Measurements from ENCODE around the gene GGCT. TPM values are rescaled to one million over a fixed set of nuclear protein-coding genes. Genes with fewer than 3 reads are reported as not detected.

Gene GGCT
- total RNA-seq, 4 donors from 2014 or later: 7.4 to 20.0 (median 12.8) TPM

DNA sequence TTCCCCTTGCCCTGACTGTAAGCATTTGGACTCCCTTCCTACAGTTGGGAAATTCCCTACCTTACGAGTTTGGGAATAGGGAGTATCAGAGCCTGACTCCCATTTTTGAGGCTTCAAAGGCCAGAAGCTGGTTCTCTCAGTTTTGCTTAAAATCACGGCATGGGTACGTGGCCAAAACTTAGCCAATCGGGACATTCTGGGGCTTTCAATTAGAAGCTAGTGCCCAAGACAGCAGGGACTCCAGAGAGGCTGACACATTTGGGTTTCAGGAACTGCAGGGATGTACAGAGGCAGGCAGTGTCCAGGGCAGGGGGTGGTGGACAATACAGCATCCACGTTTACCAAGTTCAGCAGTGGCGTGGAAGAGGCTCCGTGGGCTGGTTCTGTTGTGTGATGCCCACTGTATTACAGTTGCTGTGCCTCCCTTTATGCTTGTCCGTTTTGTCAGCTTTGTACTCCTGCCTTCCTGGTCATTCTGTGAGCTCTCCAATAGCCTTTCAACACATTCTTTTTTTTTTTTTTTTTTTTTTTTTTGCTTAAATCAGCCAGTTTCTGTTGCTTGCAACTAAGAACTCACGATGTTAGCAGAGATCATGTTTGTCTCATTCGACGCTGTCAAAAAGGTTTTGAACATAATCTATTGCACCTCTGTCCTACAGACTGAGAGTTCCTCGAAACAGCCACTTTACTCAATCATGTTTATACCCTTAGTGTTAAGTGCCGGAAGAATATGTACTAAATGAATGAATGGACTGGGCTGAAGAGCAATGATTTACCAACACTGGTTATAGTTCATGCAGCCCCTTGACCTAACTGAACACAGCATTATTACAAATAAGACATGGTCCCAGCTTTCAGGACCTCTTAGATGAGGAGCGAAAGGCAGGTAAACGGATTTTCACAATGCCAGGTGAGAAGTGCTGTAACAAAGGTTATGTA lies 1.1 kb downstream of the GGCT start:
- DNase-seq (no peak), ATAC-seq (no peak)
- Histone ChIP-seq H3K4me3 (peak overlapping the region; percentile 89 to 99 (median 94)), H3K4me1 (peaks cover 12 to 21% of the 10 kb centered on the region in 2 donors), H3K27ac (peak overlapping the region; percentile 84 to 96 (median 94)), H3K9me3 (no peaks in the 10 kb centered on the region), H3K36me3 (no peaks in the 10 kb centered on the region), H3K27me3 (no peaks in the 10 kb centered on the region)
- intact Hi-C loops (cut with DNase I; ENCODE audit: low total_unique reads): loop anchor here (2.0 to 10.0 kb wide), 2 partner anchors 25 to 219 kb away; partner anchors contain the start of genes NOD1 and ZNRF2
- in situ Hi-C loops (cut with MboI; ENCODE audit: low sequenced_read_pairs in 4 of 4): no loop called here
- TF ChIP-seq POLR2A (IDR thresholded peaks at IDR 0.05): no peak
- TF ChIP-seq, protein P1, sequence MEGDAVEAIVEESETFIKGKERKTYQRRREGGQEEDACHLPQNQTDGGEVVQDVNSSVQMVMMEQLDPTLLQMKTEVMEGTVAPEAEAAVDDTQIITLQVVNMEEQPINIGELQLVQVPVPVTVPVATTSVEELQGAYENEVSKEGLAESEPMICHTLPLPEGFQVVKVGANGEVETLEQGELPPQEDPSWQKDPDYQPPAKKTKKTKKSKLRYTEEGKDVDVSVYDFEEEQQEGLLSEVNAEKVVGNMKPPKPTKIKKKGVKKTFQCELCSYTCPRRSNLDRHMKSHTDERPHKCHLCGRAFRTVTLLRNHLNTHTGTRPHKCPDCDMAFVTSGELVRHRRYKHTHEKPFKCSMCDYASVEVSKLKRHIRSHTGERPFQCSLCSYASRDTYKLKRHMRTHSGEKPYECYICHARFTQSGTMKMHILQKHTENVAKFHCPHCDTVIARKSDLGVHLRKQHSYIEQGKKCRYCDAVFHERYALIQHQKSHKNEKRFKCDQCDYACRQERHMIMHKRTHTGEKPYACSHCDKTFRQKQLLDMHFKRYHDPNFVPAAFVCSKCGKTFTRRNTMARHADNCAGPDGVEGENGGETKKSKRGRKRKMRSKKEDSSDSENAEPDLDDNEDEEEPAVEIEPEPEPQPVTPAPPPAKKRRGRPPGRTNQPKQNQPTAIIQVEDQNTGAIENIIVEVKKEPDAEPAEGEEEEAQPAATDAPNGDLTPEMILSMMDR (IDR thresholded peaks at IDR 0.05 in 4 of 5, conservative IDR thresholded peaks at IDR 0.05 in 1 of 5): no peak

DNA sequence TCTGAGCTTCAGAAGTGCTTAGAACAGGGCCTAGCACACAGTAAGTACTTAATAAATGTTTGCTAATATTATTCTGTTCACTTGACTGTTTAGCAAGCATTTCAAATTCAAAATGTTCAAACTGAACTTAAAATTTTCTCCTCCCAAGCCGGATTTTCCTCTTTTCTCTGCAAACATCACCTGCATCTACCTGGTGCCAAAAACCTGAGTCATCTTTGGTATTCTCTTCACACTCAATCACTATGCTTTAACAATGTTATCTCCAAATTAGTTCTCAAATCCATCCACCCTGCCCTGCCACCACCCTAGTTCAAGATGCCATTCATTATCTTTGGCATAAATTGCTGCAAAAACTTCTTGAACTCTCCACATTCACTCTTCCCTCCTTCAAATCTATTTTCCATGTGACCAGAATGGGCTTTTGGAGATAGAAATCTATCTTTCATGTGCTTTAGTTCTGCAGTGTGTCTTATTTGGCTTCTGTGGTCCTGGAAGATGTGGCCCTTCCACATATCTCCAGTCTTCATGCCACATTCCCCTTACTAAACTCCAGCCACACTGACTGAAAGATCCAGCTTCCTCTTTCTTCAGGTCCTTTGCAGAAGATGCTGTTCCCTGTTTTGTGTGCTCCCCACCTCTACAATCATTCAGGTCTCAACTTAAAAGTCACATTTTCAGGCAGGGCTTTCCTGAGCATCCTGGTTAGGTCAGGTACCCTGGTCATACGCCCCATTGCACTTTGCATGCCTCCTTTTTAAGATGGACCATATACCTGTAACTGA lies 2.0 kb downstream of the GGCT start:
- Histone ChIP-seq H3K27me3 (no peaks in the 10 kb centered on the region), H3K27ac (no peak overlapping the region), H3K36me3 (no peaks in the 10 kb centered on the region), H3K9me3 (no peaks in the 10 kb centered on the region), H3K4me3 (no peak overlapping the region), H3K4me1 (peaks cover 12 to 21% of the 10 kb centered on the region in 2 donors)
- DNase-seq (no peak), ATAC-seq (no peak)
- intact Hi-C loops (cut with DNase I; ENCODE audit: low total_unique reads): loop anchor here (10.0 kb wide), 1 partner anchor 218 kb away; the partner anchor contains the start of gene ZNRF2
- no peak for TF ChIP-seq POLR2A (IDR thresholded peaks at IDR 0.05)
- TF ChIP-seq, protein P1 (IDR thresholded peaks at IDR 0.05 in 4 of 5, conservative IDR thresholded peaks at IDR 0.05 in 1 of 5): no peak
- in situ Hi-C loops (cut with MboI; ENCODE audit: low sequenced_read_pairs in 4 of 4): no loop called here

DNA sequence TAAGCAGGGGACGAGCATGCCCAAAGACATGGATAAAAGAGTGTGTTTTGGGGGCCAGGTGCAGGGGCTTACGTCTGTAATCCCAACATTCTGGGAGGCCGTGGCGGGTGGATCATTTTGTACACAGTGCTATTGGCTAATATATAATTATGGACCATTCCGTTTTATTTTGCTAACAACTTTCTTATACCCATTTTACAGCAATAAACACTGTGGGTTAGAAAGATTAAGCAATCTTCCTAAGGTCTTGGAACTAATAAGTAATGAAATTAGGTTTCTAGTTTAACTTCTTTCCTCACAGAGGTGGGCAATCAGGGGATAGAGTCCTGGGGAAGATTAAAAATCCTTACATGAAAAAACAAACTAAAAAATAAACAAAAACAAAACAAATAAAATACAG lies 3.4 kb downstream of the GGCT start:
- TF ChIP-seq, protein P1 (IDR thresholded peaks at IDR 0.05 in 4 of 5, conservative IDR thresholded peaks at IDR 0.05 in 1 of 5): no peak
- no peak for TF ChIP-seq POLR2A (IDR thresholded peaks at IDR 0.05)
- intact Hi-C loops (cut with DNase I; ENCODE audit: low total_unique reads) (loop anchor here (10.0 kb wide), 1 partner anchor 216 kb away; the partner anchor contains the start of gene ZNRF2), in situ Hi-C loops (cut with MboI; ENCODE audit: low sequenced_read_pairs in 4 of 4) (no loop called here)
- peaks cover 12 to 21% of the 10 kb centered on the region in 2 donors for H3K4me1 ChIP-seq
- H3K36me3 ChIP-seq: no peaks in the 10 kb centered on the region
- ATAC-seq: no peak
- H3K9me3 ChIP-seq: no peaks in the 10 kb centered on the region
- no peaks in the 10 kb centered on the region for H3K27me3 ChIP-seq
- no peak overlapping the region for H3K4me3 ChIP-seq
- DNase-seq: no peak
- no peak overlapping the region for H3K27ac ChIP-seq

DNA sequence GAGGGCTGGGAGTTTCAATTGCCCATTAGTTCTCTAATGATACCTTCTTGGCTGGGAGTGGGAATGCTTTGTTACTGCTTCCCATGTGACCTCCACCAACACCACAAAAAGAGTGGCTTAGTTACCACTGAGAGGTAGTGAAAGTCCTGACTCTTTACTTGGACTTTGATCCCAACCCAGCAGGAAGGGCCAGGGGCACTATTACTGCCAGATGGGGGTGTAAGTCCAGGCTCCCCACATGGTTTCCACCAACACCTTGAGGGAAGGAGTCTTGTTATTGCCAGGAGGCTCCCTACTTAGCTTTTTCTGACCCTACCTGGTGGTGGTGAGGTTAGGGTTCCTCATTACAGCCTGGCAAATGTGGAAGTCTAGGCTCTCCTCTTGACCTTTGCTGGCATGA lies 11.4 kb downstream of the GGCT start:
- Histone ChIP-seq H3K27me3 (no peaks in the 10 kb centered on the region), H3K4me1 (no peaks in the 10 kb centered on the region), H3K9me3 (no peaks in the 10 kb centered on the region), H3K27ac (no peak overlapping the region), H3K4me3 (no peak overlapping the region), H3K36me3 (no peaks in the 10 kb centered on the region)
- no peak for TF ChIP-seq POLR2A (IDR thresholded peaks at IDR 0.05)
- TF ChIP-seq, protein P1 (IDR thresholded peaks at IDR 0.05 in 4 of 5, conservative IDR thresholded peaks at IDR 0.05 in 1 of 5): no peak
- ATAC-seq: no peak
- DNase-seq: no peak
- in situ Hi-C loops (cut with MboI; ENCODE audit: low sequenced_read_pairs in 4 of 4): no loop called here
- intact Hi-C loops (cut with DNase I; ENCODE audit: low total_unique reads): no loop called here

All from gastrocnemius medialis (tissue), 4 donors.